ENCODE results near the gene SETDB2. TPM values are rescaled to one million over a fixed set of nuclear protein-coding genes. Genes with fewer than 3 reads are reported as not detected.

Gene SETDB2
- total RNA-seq, 1 experiment from 2014 or later: 34.0 TPM

DNA sequence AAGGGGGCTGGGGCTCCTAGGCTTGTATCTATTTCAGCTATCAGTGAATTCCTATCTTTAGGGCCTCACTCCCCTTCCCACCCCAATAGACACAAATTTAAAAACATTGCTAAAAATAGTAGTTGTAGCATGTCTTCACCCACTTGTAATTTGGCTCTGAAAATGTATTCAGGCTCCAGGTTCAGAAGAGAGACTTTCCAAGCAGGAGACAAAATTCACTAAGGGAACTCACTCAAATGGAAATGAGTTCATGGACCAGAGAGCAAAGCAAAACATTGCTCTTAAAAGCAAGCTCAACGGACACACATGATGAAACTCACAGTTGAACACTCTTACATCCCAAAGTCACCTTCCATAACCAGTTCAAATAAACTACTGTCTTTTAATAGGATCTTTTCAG is 88.5 kb downstream of the SETDB2 start:
- H3K9me3 ChIP-seq (ENCODE audit: low read length): no peaks in the 10 kb centered on the region
- peak overlapping the region; percentile 82 for H3K27ac ChIP-seq (ENCODE audit: low read length)
- H4K20me1 ChIP-seq (ENCODE audit: insufficient read depth, low read depth, low read length): no peaks in the 10 kb centered on the region
- H3K4me2 ChIP-seq (ENCODE audit: low read depth, low read length, poor library complexity, severe bottlenecking): peak overlapping the region; percentile 53
- peaks cover 24% of the 10 kb centered on the region; the same call in 1 of the 2 replicates for H3K36me3 ChIP-seq (ENCODE audit: insufficient read depth, low read length)
- H3K79me2 ChIP-seq (ENCODE audit: low read length): peaks cover 10% of the 10 kb centered on the region; the same call in 1 of the 2 replicates
- peaks cover 65% of the 10 kb centered on the region for H3K4me1 ChIP-seq (ENCODE audit: low read length)
- no peak overlapping the region for H3K4me3 ChIP-seq (ENCODE audit: low read length)
- H3K27me3 ChIP-seq (ENCODE audit: low read length): no peaks in the 10 kb centered on the region
- H3K9me2 ChIP-seq (replicated peaks; ENCODE audit: insufficient read depth, low read length): no peaks in the 10 kb centered on the region
- no peak overlapping the region for H2AFZ ChIP-seq (ENCODE audit: low read length)
- no peak overlapping the region for H3K9ac ChIP-seq (ENCODE audit: low read length)
- DNase-seq: no peak

DNA sequence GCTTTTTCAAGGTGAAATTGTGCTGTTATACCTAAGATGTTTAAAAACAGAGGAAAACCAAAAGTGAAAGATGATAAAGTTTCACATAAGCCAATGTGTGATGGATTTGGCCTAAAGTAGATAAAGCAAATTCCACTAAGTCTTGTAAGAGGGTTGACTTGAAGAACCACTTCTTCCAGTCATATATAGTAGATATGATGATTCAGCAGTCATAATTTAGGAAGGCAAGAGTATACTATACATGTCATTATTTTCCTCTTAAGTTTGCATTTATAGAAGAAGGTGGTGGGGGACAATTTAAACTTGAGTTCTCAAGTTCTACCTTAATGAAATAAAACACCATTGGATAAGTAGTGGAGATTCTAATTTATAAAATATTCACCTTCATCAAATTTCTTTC is 88.9 kb downstream of the SETDB2 start:
- Histone ChIP-seq H2AFZ (ENCODE audit: low read length) (no peak overlapping the region), H3K27ac (ENCODE audit: low read length) (peak overlapping the region; percentile 82), H3K9me3 (ENCODE audit: low read length) (no peaks in the 10 kb centered on the region), H4K20me1 (ENCODE audit: insufficient read depth, low read depth, low read length) (no peaks in the 10 kb centered on the region), H3K4me1 (ENCODE audit: low read length) (peaks cover 61% of the 10 kb centered on the region), H3K36me3 (ENCODE audit: insufficient read depth, low read length) (peaks cover 24% of the 10 kb centered on the region; the same call in 1 of the 2 replicates), H3K9ac (ENCODE audit: low read length) (no peak overlapping the region), H3K4me3 (ENCODE audit: low read length) (0 out of 2 replicates have a peak overlapping the region, but pooled peaks have one; percentile 10), H3K27me3 (ENCODE audit: low read length) (no peaks in the 10 kb centered on the region), H3K9me2 (replicated peaks; ENCODE audit: insufficient read depth, low read length) (no peaks in the 10 kb centered on the region), H3K4me2 (ENCODE audit: low read depth, low read length, poor library complexity, severe bottlenecking) (peak overlapping the region; percentile 53), H3K79me2 (ENCODE audit: low read length) (peaks cover 10% of the 10 kb centered on the region; the same call in 1 of the 2 replicates)
- no peak for DNase-seq

DNA sequence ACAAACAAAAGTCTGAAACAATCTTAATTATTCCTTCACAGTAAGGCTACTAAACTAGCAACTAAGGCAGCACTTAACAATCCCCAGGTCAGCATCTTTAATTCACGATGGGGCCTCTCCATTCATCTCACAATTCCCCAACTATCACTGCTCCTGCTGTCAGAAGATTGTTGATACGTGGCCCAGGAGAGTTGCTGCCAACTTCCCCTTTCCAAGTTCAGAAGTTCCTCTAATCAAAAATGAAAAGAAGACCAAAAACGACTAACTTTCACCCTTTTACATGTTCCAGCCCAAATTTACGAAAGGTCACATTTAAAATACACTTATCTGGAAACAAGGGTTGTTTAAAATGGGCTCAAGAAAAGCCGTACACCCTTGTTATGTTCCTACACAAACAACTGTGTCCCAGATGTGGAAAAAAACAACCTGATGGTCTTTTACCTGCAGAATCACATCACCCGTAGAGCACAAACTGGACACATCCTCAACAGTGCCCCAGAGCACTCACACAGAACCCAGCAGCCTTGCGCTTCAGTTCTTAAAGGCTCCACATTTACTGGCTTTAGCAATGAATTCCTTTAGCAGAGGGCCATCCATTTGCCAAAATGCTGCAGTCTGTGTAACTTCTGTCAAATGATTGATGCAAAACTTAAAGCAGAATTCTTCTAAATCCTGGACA is 89.7 kb downstream of the SETDB2 start:
- H3K9me3 ChIP-seq (ENCODE audit: low read length): no peaks in the 10 kb centered on the region
- no peaks in the 10 kb centered on the region for H4K20me1 ChIP-seq (ENCODE audit: insufficient read depth, low read depth, low read length)
- H3K9ac ChIP-seq (ENCODE audit: low read length): peak overlapping the region; percentile 40
- peak overlapping the region; percentile 53 for H3K4me2 ChIP-seq (ENCODE audit: low read depth, low read length, poor library complexity, severe bottlenecking)
- peak; percentile 69 for DNase-seq
- H3K27ac ChIP-seq (ENCODE audit: low read length): peak overlapping the region; percentile 82
- H3K4me1 ChIP-seq (ENCODE audit: low read length): peaks cover 54% of the 10 kb centered on the region
- H3K79me2 ChIP-seq (ENCODE audit: low read length): peaks cover 10% of the 10 kb centered on the region; the same call in 1 of the 2 replicates
- H2AFZ ChIP-seq (ENCODE audit: low read length): 0 out of 2 replicates have a peak overlapping the region, but pooled peaks have one; percentile 17
- peak overlapping the region; percentile 10 for H3K4me3 ChIP-seq (ENCODE audit: low read length)
- no peaks in the 10 kb centered on the region for H3K27me3 ChIP-seq (ENCODE audit: low read length)
- no peaks in the 10 kb centered on the region for H3K9me2 ChIP-seq (replicated peaks; ENCODE audit: insufficient read depth, low read length)
- H3K36me3 ChIP-seq (ENCODE audit: insufficient read depth, low read length): peaks cover 22% of the 10 kb centered on the region; the same call in 1 of the 2 replicates

DNA sequence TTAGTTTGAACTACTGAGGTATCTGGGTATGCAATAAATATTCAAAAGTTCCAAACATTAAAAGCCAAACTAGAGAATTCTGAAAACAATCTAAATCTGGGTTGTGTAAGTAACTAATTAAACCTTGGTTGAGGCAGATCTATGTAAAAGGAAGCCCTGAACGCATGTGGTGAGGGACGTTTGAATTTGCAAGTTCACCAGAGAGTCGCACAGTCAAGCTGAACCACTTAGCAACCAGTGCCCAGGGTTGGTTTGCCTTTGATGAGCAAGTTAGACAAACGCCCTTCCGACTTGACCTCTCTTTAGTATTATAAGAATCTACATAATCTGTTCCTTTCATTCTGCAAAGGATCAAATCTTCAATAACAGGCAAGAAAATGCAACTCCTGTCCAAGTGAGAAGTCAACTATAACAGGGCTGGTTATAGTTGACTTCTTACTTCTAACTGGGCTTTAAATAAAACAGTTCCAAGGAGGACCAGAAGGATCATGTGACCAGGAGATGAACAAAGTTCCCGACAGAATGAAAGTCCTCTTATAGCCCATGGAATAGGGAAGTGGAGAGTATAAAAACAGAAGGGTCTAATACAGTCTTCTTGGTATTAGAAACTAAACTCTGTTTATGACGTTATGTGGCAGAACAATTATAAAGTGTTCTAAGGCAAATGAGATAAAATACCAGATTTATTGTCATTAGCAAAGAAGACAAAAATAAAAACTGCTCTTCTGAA is 92.2 kb downstream of the SETDB2 start:
- H3K9me3 ChIP-seq (ENCODE audit: low read length): no peaks in the 10 kb centered on the region
- H3K4me2 ChIP-seq (ENCODE audit: low read depth, low read length, poor library complexity, severe bottlenecking): peak overlapping the region; percentile 40
- H2AFZ ChIP-seq (ENCODE audit: low read length): peak overlapping the region; percentile 23; the same call in 1 of the 2 replicates
- peak; percentile 76 for DNase-seq
- no peaks in the 10 kb centered on the region for H3K9me2 ChIP-seq (replicated peaks; ENCODE audit: insufficient read depth, low read length)
- H3K36me3 ChIP-seq (ENCODE audit: insufficient read depth, low read length): peaks cover 32% of the 10 kb centered on the region; the same call in 1 of the 2 replicates
- H3K27ac ChIP-seq (ENCODE audit: low read length): peak overlapping the region; percentile 83
- 0 out of 2 replicates have a peak overlapping the region, but pooled peaks have one; percentile 15 for H3K4me3 ChIP-seq (ENCODE audit: low read length)
- H3K9ac ChIP-seq (ENCODE audit: low read length): peak overlapping the region; percentile 43
- no peaks in the 10 kb centered on the region for H4K20me1 ChIP-seq (ENCODE audit: insufficient read depth, low read depth, low read length)
- H3K27me3 ChIP-seq (ENCODE audit: low read length): no peaks in the 10 kb centered on the region
- H3K79me2 ChIP-seq (ENCODE audit: low read length): peaks cover 10% of the 10 kb centered on the region; the same call in 1 of the 2 replicates
- peaks cover 57% of the 10 kb centered on the region for H3K4me1 ChIP-seq (ENCODE audit: low read length)

DNA sequence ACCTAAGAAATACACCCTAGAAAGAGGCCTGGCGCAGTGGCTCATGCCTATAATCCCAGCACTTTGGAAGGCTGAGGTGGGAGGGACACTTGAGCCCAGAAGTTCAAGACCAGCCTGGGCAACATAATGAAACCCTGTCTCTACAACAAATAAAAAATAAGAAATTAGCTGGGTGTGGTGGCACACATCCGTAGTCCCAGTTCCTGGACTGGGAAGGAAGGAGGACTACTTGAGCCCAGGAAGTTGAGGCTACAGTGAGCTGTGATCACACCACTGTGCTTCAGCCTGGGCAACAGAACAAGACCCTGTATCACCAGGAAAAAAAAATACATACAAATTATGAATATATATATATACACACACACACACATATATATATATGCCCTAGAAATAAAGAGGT is 94.3 kb downstream of the SETDB2 start:
- no peak overlapping the region for H3K27ac ChIP-seq (ENCODE audit: low read length)
- H3K4me2 ChIP-seq (ENCODE audit: low read depth, low read length, poor library complexity, severe bottlenecking): no peak overlapping the region
- H2AFZ ChIP-seq (ENCODE audit: low read length): no peak overlapping the region
- no peak overlapping the region for H3K4me3 ChIP-seq (ENCODE audit: low read length)
- no peak overlapping the region for H3K9ac ChIP-seq (ENCODE audit: low read length)
- H3K27me3 ChIP-seq (ENCODE audit: low read length): no peaks in the 10 kb centered on the region
- H4K20me1 ChIP-seq (ENCODE audit: insufficient read depth, low read depth, low read length): no peaks in the 10 kb centered on the region
- H3K36me3 ChIP-seq (ENCODE audit: insufficient read depth, low read length): peaks cover 37% of the 10 kb centered on the region; the same call in 1 of the 2 replicates
- no peak for DNase-seq
- H3K4me1 ChIP-seq (ENCODE audit: low read length): peaks cover 44% of the 10 kb centered on the region
- H3K79me2 ChIP-seq (ENCODE audit: low read length): peaks cover 3% of the 10 kb centered on the region; the same call in 1 of the 2 replicates
- no peaks in the 10 kb centered on the region for H3K9me2 ChIP-seq (replicated peaks; ENCODE audit: insufficient read depth, low read length)
- no peaks in the 10 kb centered on the region for H3K9me3 ChIP-seq (ENCODE audit: low read length)

DNA sequence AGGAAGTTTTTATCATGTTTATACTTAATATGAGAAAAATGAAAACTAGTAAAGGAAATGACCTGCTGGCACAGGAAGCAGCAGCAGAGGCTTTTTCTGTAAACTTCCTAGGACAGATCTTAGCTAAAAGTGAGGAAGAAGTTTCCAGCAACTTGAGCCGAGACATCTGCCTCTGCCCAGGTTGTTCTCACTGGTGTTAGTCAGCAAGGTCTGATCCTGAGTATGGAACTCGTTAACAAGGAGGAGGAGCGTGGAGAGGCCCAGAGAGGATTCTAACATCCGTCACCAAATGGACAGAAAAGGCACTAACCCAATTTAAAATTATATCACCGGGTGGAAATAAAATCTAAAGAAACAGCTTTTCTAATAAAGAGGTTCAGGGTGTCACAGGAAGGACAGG is 95.2 kb downstream of the SETDB2 start:
- Histone ChIP-seq H3K9me3 (ENCODE audit: low read length) (no peaks in the 10 kb centered on the region), H3K36me3 (ENCODE audit: insufficient read depth, low read length) (peaks cover 40% of the 10 kb centered on the region; the same call in 1 of the 2 replicates), H3K79me2 (ENCODE audit: low read length) (peaks cover 3% of the 10 kb centered on the region; the same call in 1 of the 2 replicates), H3K27me3 (ENCODE audit: low read length) (no peaks in the 10 kb centered on the region), H3K4me3 (ENCODE audit: low read length) (no peak overlapping the region), H3K27ac (ENCODE audit: low read length) (peak overlapping the region; percentile 71), H3K9me2 (replicated peaks; ENCODE audit: insufficient read depth, low read length) (no peaks in the 10 kb centered on the region), H4K20me1 (ENCODE audit: insufficient read depth, low read depth, low read length) (no peaks in the 10 kb centered on the region), H3K9ac (ENCODE audit: low read length) (no peak overlapping the region), H3K4me2 (ENCODE audit: low read depth, low read length, poor library complexity, severe bottlenecking) (no peak overlapping the region), H2AFZ (ENCODE audit: low read length) (no peak overlapping the region), H3K4me1 (ENCODE audit: low read length) (peaks cover 35% of the 10 kb centered on the region)
- no peak for DNase-seq

DNA sequence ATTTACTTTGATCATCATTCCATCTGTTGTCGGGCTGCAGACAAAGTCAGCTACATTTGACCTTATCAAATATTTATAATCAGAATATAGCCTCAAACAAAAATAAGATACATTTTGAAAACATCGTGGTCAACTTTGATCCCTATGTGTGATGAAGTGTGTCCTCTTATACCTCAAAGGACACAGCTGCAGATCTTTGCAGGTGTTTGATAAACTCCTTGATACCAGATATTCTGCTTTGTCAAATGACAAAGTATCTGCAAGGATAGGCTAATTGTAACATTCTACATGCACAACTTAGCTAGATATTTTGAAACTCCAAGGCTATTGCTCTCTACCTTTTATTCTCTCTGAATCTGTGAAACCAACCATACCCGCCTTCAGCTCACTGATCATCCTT is 95.7 kb downstream of the SETDB2 start:
- no peaks in the 10 kb centered on the region for H3K9me3 ChIP-seq (ENCODE audit: low read length)
- H3K27me3 ChIP-seq (ENCODE audit: low read length): no peaks in the 10 kb centered on the region
- peaks cover 34% of the 10 kb centered on the region for H3K4me1 ChIP-seq (ENCODE audit: low read length)
- no peak overlapping the region for H3K4me3 ChIP-seq (ENCODE audit: low read length)
- peak overlapping the region; percentile 71 for H3K27ac ChIP-seq (ENCODE audit: low read length)
- H3K4me2 ChIP-seq (ENCODE audit: low read depth, low read length, poor library complexity, severe bottlenecking): no peak overlapping the region
- H2AFZ ChIP-seq (ENCODE audit: low read length): no peak overlapping the region
- peaks cover 3% of the 10 kb centered on the region; the same call in 1 of the 2 replicates for H3K79me2 ChIP-seq (ENCODE audit: low read length)
- H4K20me1 ChIP-seq (ENCODE audit: insufficient read depth, low read depth, low read length): no peaks in the 10 kb centered on the region
- no peak overlapping the region for H3K9ac ChIP-seq (ENCODE audit: low read length)
- no peaks in the 10 kb centered on the region for H3K9me2 ChIP-seq (replicated peaks; ENCODE audit: insufficient read depth, low read length)
- H3K36me3 ChIP-seq (ENCODE audit: insufficient read depth, low read length): peaks cover 44% of the 10 kb centered on the region; the same call in 1 of the 2 replicates
- no peak for DNase-seq

DNA sequence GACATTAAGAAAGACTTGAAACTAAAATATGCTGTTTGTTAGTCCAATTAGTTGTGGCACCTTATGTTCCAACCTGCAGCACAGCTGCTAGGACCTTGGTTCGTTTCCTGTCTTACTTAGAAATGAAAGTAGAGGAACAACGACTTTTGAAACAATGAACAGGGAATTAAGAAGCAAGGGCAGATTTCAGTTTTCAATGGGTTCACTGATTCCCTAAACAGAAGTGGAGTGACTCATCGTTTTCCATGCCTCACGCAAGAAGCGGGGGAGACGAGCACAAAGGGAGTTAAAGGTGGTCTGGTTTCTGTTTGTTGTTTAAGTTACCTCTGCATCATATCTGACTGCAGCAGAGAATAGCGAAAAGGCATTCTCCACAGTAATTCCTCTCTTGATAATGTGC is 96.5 kb downstream of the SETDB2 start:
- no peak for DNase-seq
- Histone ChIP-seq H3K4me3 (ENCODE audit: low read length) (no peak overlapping the region), H3K79me2 (ENCODE audit: low read length) (no peaks in the 10 kb centered on the region), H4K20me1 (ENCODE audit: insufficient read depth, low read depth, low read length) (no peaks in the 10 kb centered on the region), H3K27me3 (ENCODE audit: low read length) (no peaks in the 10 kb centered on the region), H3K36me3 (ENCODE audit: insufficient read depth, low read length) (peaks cover 49% of the 10 kb centered on the region; the same call in 1 of the 2 replicates), H3K9ac (ENCODE audit: low read length) (no peak overlapping the region), H2AFZ (ENCODE audit: low read length) (no peak overlapping the region), H3K27ac (ENCODE audit: low read length) (peak overlapping the region; percentile 71), H3K4me1 (ENCODE audit: low read length) (peaks cover 34% of the 10 kb centered on the region), H3K9me3 (ENCODE audit: low read length) (no peaks in the 10 kb centered on the region), H3K4me2 (ENCODE audit: low read depth, low read length, poor library complexity, severe bottlenecking) (no peak overlapping the region), H3K9me2 (replicated peaks; ENCODE audit: insufficient read depth, low read length) (no peaks in the 10 kb centered on the region)
